Mucosa of stomach (tissue), 1 donor: ENCODE data around the gene MS4A10.

ENCODE experiments used
- H3K27me3 ChIP-seq: one replicate; pipeline ENCODE4 v1.7.0; 2013; ENCODE audit warnings: mild to moderate bottlenecking, low read length; ENCODE audit not compliant: control insufficient read depth, insufficient read depth
- H3K36me3 ChIP-seq: one replicate; pipeline ENCODE4 v1.7.0; 2013; ENCODE audit warnings: low read length; ENCODE audit not compliant: control insufficient read depth, insufficient read depth
- H3K4me1 ChIP-seq: one replicate; pipeline ENCODE4 v1.7.0; 2013; ENCODE audit warnings: mild to moderate bottlenecking, low read length; ENCODE audit not compliant: control insufficient read depth, insufficient read depth
- H3K4me3 ChIP-seq: one replicate; pipeline ENCODE4 v1.7.0; 2013; ENCODE audit warnings: low read length
- H3K9ac ChIP-seq: one replicate; pipeline ENCODE4 v1.7.0; 2013; ENCODE audit warnings: mild to moderate bottlenecking, low read length, moderate library complexity
- H3K9me3 ChIP-seq: one replicate; pipeline ENCODE4 v1.7.0; 2013; ENCODE audit warnings: mild to moderate bottlenecking, low read length, moderate library complexity; ENCODE audit not compliant: control insufficient read depth
- donor health status: Pancreatic carcinoma.

The MS4A10 gene

DNA sequence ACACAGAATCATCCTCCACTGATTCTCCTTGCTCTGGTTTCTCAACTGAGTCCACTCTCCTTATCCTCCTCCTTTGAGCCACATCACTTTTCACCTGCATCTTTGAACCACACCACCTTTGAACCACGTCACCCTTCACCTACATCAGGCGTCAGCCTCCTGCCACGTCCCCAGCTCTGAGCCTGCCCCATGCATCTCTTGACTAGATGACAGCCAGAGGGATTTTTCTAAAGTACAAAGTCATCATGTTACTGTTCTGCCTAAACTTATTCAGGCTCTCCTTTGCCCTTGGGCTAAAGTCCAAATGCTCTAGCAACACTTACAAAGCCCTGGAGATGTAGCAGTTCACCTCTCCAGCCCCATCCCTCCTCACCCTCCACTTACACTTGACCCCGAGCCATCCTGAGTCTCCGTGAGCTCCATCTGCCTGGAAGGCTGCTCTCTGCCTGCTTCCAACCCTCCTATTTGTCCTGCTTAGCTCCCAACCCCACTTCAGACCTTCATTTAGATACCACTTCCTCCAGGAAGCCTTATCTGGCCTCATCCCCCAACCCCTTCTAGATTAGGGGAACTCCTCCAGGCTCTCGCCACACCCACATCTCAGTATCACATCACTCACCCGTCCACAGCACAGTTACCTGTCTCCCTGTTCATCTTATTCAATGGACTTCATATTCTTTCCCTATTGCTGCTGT, 3.7 kb upstream of the MS4A10 start:
- Histone ChIP-seq H3K4me1 (no peaks in the 10 kb centered on the region), H3K9ac (no peak overlapping the region), H3K36me3 (no peaks in the 10 kb centered on the region), H3K4me3 (no peak overlapping the region), H3K27me3 (no peaks in the 10 kb centered on the region), H3K9me3 (no peaks in the 10 kb centered on the region)

DNA sequence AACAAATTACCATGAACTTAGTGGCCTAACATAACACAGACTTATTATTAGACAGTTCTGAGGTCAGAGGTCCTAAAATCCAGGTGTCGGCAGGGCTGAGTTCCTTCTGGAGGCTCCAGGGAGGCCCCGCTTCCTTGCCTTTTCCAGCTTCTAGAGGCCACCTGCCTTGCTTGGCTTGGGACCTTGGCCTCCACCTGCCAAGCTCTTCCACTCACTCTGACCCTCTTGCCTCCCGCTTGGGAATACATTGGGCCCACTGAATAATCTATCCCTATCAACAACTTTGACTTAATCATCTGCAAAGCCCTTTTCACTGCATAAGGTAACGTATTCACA, 3.2 kb upstream of the MS4A10 start:
- Histone ChIP-seq H3K36me3 (no peaks in the 10 kb centered on the region), H3K9me3 (no peaks in the 10 kb centered on the region), H3K4me1 (no peaks in the 10 kb centered on the region), H3K9ac (no peak overlapping the region), H3K4me3 (no peak overlapping the region), H3K27me3 (no peaks in the 10 kb centered on the region)

DNA sequence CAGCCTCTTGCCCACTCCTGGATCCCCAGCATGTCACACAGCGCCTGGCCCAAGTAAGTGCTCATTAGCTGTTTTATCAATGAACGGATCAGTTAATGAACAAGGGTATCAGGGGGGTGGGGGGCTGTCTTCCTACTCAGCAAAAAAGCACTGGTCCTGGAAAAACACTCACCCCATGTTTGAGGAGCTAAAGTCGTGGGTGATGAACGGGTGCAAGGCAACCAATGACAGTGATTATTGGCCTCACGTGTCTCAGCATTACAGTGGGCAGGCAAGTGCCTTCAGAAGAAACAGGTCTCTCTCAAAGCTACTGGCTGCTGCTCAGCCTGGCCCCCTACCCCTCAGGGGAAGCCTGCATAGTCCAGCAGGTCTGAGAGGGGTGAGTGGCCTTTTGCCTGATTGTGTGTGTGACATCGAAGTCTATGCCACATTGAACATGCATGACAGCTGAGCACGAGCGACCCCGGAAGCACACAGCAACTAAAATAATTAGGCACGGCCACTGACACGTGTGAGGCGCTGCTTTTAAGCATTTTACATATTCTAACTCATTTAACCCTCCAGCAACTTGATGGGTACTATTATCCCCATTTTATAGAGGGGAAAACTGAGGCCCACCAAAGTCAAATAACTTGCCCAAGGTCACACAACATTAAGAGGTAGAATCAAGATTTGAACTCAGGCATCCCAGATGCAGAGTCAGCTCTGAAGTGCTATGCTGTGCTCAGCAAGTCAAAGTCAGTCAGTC, 2.6 kb upstream of the MS4A10 start:
- Histone ChIP-seq H3K4me3 (no peak overlapping the region), H3K9me3 (no peaks in the 10 kb centered on the region), H3K36me3 (no peaks in the 10 kb centered on the region), H3K27me3 (no peaks in the 10 kb centered on the region), H3K4me1 (no peaks in the 10 kb centered on the region), H3K9ac (no peak overlapping the region)

DNA sequence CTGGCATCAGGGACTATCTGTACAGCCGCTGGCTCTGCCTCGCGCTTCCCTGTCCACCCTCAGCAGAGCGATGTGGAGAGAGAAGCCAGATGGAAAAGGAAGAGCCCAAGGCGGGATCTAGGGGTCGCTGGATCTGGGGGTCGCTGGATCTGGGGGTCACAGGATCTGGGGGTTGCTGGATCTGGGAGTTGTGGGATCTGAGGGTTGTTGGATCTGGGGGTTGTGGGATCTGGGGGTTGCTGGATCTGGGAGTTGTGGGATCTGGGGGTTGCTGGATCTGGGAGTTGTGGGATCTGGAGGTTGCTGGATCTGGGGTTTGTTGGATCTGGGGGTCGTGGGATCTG, 2.0 kb upstream of the MS4A10 start:
- Histone ChIP-seq H3K36me3 (no peaks in the 10 kb centered on the region), H3K4me3 (no peak overlapping the region), H3K4me1 (no peaks in the 10 kb centered on the region), H3K9ac (no peak overlapping the region), H3K27me3 (no peaks in the 10 kb centered on the region), H3K9me3 (no peaks in the 10 kb centered on the region)

DNA sequence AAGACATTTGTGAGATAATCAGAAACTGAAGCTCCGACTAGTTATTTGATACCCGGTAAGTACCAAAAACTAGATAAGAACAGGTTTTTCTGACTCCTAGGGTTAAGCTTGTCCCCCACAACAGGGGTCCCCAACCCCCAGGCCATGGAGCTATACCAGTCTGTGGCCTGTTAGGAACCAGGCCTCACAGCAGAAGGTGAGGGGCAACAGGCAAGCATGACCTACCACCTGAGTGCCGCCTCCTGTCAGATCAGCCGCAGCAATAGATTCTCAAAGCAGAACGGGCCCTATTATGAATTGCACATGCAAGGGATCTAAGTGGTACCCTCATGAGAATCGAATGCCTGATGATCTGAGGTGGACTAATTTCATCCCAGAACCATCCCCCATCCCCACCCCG, 1.2 kb upstream of the MS4A10 start:
- no peaks in the 10 kb centered on the region for H3K27me3 ChIP-seq
- no peaks in the 10 kb centered on the region for H3K9me3 ChIP-seq
- no peaks in the 10 kb centered on the region for H3K36me3 ChIP-seq
- no peak overlapping the region for H3K4me3 ChIP-seq
- H3K4me1 ChIP-seq = no peaks in the 10 kb centered on the region
- H3K9ac ChIP-seq = no peak overlapping the region

DNA sequence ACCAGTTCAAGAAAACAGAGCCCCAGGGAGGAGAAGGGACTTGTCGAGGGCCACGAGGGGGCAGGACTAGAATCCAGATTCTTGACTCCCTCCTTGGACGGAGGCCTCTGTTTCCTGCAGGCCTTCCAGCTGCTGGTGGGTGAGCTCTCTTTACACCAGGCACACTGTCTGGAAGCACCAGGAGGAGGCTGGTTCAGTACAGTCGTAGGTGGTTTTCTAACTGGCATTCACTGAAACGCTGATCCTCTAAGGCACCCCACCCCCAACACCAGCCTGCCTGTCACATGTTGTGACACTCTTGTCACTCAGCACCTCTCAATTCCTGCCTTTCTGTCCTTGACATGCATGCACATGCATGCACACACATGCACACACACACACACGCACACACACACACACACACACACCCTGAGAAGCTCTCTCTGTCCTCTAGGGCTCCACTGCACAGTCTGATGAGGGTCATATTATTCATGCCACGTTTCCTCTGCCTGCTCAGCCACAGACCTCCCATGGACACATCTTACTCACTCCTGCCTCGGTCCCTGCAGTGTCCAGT, 751 bp downstream of the MS4A10 start:
- H3K4me1 ChIP-seq = no peaks in the 10 kb centered on the region
- H3K4me3 ChIP-seq = no peak overlapping the region
- H3K9me3 ChIP-seq = no peaks in the 10 kb centered on the region
- H3K36me3 ChIP-seq = no peaks in the 10 kb centered on the region
- no peak overlapping the region for H3K9ac ChIP-seq
- no peaks in the 10 kb centered on the region for H3K27me3 ChIP-seq

DNA sequence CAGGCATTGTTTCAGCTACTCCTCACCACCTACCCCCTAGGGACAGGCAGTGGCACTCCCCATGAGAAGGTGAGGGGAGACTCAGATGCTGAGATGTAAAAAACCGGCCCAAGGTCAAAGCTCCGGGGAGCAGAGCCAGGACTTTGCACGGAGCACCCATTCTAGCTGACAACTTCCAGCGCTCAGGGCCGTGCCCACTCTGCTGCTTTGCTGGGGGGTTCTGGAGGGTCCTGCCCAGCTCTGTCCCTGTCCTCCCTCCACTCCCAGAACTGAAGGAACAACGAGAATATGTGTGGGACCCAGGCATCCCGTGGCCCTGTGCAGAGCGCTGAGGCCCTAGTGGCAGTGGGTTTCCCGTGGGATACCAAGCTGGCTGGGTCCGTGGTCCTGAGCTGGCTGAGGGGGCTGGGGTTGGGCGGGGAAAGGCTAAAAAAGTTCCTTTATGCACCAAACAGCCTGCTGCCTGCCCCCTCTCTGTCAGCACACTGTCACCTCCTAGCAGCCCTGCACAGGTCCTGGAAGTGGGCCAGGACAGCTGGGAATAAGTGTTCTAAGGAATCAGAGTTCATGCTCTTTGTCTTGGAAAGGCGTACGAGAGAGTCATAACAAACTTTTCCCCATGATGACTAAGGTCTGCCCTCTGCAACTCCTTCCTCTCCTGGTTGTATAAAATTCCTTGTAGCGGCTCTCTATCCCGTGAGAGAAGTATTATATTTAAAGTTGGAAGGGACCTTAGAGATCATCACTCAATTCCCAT, 1.9 kb downstream of the MS4A10 start:
- H3K9me3 ChIP-seq = no peaks in the 10 kb centered on the region
- no peaks in the 10 kb centered on the region for H3K27me3 ChIP-seq
- no peak overlapping the region for H3K9ac ChIP-seq
- H3K36me3 ChIP-seq = no peaks in the 10 kb centered on the region
- H3K4me3 ChIP-seq = no peak overlapping the region
- no peaks in the 10 kb centered on the region for H3K4me1 ChIP-seq

DNA sequence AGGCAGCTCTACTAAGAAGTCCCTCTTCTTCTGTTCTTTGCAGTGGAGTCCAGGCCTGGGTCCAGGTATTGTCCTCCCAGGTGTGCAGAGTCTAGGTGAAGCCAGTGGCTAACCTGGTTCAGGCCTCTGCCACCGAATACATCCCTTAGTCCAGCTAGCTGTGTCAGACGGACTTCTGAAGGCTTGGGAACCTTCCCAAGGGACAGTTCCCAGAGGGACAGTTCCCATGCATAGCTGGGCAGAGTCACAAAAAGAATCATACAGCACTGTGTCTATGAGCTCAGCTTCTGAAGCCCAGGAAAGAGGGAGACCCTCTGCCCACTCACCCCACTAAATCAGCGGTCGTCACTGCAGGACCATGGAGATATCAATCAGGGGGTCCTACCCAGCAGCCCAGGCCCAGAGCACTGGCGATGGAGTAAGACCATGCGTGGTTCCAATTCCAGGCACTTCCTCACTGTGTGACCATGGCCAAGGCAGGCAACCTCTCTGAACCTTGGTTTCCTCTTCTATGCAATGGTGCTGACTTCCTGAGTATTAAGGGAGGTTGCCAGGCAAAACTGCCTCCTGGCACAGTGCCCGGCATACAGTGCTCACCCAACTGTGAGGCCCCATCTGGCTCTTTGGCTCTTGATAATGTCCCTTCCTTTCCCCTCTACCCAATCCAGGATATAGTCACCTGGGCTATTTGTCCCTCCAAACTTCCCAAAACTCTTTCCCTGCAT, 3.4 kb downstream of the MS4A10 start:
- Histone ChIP-seq H3K27me3 (no peaks in the 10 kb centered on the region), H3K9ac (no peak overlapping the region), H3K4me3 (no peak overlapping the region), H3K4me1 (no peaks in the 10 kb centered on the region), H3K36me3 (no peaks in the 10 kb centered on the region), H3K9me3 (no peaks in the 10 kb centered on the region)

DNA sequence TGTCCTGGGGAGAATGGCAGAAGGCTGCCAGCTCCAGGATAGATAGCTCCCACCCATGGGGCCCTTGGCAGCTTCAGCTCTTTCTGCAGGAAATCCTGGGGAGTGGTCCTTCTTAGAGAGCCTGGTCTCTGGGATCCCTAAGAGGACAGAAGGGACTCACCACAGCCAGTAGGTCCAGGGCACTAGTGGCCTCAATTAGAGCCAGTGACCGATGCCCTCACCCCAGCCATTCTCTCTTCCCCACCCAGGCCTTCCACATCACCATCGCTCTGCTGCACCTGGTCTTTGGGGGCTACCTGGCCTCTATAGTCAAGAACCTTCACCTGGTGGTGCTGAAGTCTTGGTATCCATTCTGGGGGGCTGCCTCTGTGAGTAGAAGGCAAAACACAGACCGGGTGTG, 5.6 kb downstream of the MS4A10 start:
- H3K9ac ChIP-seq = no peak overlapping the region
- H3K27me3 ChIP-seq = no peaks in the 10 kb centered on the region
- H3K4me1 ChIP-seq = no peaks in the 10 kb centered on the region
- no peaks in the 10 kb centered on the region for H3K9me3 ChIP-seq
- H3K4me3 ChIP-seq = no peak overlapping the region
- H3K36me3 ChIP-seq = no peaks in the 10 kb centered on the region

DNA sequence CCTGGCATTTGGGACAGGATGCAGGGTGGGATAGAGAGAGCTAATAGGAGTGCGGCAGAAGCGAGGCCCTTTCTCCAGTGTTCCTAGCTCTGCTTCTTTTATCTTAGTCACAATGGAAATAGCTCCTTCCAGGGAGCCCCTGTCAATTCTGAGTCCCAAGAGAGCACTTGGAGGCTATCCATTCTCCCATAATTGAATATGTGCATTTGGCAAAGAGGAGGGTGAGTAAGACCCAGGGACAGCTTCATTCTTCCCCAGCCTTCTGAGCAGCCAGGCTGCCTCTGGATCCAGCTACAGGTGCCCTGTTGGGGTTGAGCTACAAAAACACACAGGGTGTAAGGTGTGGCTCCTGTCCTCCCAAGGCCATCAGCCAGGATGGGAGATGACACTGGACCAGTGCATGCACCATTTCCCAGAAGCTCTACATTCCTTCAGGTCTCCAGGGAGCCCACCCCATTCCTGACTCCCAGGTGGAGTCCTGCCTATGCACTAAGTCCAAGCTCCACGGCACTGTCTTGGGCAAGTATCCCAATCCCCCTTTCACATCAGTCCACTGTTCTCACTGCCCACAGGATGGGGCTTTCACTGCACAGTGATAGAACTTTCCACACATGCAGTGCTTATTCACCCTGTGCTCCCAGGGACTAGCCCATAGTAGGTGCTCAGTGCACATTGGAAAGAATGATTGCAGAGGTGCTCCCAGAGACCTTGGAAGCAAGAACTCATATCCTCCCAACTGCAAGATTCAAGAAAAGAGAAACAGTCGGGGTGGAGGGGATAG, 6.2 kb downstream of the MS4A10 start:
- Histone ChIP-seq H3K4me1 (no peaks in the 10 kb centered on the region), H3K27me3 (no peaks in the 10 kb centered on the region), H3K4me3 (no peak overlapping the region), H3K9me3 (no peaks in the 10 kb centered on the region), H3K36me3 (no peaks in the 10 kb centered on the region), H3K9ac (no peak overlapping the region)

DNA sequence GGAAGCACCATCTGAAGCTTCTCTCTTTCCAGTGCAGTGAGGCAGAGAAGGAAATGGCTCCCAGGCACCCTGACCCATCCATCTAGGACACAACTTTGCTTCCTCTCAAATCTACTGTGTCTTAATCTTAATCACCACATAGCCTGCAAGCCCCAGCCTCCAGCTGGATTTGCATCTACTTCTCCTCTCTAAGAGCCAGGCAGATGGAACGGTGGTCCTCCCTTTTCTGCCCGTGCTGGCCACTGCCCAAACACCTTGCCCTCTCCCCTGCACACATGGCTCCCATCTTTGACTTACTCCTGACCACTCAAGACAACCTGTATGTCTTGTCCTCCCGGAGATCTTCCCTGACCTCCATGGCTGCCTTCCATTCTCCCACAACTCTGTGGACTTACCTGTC, 7.4 kb downstream of the MS4A10 start:
- Histone ChIP-seq H3K9ac (no peak overlapping the region), H3K36me3 (no peaks in the 10 kb centered on the region), H3K4me3 (no peak overlapping the region), H3K4me1 (no peaks in the 10 kb centered on the region), H3K27me3 (peaks cover 3% of the 10 kb centered on the region), H3K9me3 (no peaks in the 10 kb centered on the region)
